HG03354 (cell line): ENCODE data around the gene DYNLL1.
A peak's percentile ranks its signal among the peaks of the same experiment; 100 is the strongest.
"Not testable (repeated sequence)": the region's sequence is repeated elsewhere in the genome, so short reads cannot be mapped to it uniquely, and the experiment has no call there.

Source experiments
- ATAC-seq: cut with Tn5 transposase; IDR thresholded peaks from one replicate; pipeline ENCODE4 v1.9.1; 2021; ENCODE audit warnings: mild to moderate bottlenecking; ENCODE audit not compliant: unreplicated experiment, poor library complexity, severe bottlenecking

DYNLL1 gene

DNA sequence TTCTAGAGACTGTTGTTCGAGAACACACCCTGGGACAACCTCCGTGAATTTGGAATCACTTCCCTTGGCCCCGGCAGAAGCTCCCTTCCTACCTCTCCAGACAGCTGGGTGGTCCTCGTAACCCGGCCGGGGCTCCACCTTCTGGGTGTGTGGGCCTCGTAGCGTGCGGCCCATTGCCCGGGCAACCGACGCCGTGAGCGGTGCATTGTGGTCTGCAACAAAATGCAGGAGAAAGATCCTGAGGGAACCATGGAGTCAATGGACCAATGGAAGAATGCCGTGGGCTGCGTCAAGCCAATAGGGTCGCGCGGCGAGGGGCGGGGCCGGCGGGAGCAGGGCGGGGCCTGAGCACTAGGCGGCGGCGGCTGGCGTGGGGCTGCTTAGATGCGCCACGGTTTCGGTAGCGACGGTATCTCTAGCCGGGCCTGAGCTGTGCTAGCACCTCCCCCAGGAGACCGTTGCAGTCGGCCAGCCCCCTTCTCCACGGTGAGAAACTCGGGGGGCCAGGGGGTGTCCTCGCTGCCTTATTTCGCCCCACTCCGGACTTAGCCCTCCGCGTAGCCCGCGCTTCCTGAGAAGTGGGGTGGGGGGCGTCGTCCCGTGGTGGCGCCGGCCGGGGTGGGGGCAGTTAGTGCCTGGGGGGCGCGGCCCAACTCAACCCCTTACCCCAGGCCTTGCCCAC, at the start of gene DYNLL1:
Gene DYNLL1, plus strand, starts transcription at position 383 of the 682 bp plus-strand sequence. CDS start 309 bp downstream, outside the sequence.
- peak; percentile 95 for ATAC-seq

DNA sequence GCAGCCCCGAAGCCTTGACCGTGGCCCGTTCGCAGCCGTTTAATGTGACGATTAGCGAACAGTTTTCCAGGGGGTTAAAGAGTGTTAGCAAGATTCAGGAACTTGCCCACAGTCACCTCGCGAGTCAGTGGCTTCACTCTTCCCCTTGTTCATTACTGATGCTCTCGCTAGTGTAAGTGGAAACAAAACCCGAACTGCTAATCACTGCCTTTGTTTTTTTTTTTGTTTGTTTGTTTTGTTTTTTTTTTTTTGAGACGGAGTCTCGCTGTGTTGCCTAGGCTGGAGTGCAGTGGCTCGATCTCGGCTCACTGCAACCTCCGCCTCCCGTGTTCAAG, 49.1 kb upstream of the DYNLL1 start:
- not testable (repeated sequence) for ATAC-seq

DNA sequence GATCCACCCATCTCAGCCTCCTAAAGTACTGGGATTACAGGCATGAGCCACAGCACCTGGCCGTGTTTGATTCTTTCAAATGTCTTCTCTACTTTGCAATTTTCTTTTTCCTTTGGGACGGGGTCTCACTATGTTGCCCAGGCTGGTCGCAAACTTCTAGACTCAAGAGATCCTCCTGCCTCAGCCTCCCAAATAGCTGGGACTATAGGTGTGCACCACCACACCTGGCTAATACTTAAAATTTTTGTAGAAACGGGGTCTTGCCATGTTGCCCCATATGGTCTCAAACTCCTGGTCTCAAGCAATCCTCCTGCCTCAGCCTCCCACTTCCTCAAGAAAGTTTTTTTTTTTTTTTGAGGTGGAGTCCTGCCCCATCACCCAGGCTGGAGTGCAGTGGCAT, 47.9 kb upstream of the DYNLL1 start:
- ATAC-seq, result no peak

DNA sequence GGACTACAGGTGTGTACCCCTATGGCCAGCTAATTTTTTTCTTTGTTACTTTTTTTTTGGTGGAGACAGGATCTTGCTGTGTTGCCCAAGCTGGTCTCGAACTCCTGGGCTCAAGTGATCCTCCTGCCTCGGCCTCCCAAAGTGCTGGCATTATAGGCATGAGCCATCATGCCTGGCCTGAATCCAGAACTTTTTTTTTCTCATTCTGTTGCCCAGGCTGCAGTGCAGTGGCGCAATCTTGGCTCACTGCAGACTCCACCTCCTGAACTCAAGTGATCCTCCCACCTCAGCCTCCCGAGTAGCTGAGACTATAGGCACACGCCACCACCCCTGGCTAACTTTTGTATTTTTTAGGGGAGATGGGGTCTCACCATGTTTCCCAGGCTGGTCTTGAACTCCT, 43.4 kb upstream of the DYNLL1 start:
- ATAC-seq, result not testable (repeated sequence)

DNA sequence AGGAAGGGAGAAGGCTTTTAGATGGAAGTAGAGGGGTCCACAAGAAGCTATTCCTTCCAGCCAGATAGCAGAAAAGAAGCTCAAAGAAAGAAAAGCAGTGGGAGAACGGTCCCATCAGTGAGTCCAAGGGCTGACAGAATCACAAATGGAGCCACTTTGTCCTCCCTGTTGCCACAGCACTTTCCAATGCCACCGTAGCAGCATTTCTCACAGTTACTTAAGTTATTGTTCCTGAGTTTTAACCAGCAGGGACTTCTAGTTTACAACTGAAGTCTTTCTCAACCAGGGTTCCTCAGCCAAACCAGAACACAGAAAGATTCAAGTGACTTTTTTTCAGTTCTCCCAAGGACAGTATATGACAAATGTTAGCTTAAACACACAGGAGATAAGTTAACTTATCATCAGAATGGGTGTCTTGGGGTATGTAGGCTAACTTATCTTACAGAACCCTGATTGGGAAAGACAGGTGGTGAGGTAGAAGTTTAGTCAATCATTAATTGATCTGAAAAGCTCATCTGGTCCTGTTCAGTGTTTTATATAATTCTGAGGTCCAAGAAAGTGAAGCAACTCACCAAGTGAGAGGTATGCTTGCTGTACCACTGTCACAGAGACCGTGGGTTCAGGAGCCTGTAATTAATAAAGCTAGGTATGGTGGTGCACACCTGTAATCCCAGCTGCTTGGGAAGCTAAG, 42.7 kb upstream of the DYNLL1 start:
- no peak for ATAC-seq

DNA sequence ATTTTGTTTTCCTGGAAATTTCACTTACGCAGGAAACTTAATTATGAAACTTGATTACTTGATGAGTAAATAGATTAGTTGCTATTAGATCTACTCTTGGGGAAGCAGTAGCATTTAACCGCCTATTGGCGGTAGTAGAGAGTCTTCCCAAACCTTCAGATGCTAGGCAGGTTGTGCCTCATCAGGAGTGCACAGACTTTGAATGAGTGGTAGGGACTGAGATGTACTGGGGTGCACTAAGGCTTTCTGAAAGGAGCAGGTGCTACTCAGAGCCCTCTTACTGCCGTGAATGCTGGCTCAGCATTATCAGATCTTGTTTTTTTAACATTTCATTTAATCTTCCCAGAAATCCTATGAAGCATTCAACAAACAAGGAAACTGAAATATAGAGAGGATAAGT, 41.9 kb upstream of the DYNLL1 start:
- ATAC-seq, result peak; percentile 63

DNA sequence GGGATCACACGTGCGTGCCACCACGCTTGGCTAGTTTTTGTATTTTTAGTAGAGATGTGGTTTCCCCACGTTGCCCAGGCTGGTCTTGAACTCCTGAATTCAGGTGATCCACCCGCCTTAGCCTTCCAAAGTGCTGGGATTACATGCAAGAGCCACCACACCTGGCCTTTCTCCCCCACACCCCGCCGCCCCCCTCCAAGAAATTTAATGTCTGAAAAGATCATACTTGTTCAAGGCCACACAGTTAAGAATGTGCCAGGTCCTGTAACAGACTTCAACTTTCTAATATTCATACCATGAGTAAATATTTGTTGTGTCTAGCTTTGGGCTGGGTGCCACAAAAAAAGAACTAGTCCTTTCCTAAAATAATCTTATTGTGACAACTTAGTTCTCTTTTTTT, 40.6 kb upstream of the DYNLL1 start:
- no peak for ATAC-seq

DNA sequence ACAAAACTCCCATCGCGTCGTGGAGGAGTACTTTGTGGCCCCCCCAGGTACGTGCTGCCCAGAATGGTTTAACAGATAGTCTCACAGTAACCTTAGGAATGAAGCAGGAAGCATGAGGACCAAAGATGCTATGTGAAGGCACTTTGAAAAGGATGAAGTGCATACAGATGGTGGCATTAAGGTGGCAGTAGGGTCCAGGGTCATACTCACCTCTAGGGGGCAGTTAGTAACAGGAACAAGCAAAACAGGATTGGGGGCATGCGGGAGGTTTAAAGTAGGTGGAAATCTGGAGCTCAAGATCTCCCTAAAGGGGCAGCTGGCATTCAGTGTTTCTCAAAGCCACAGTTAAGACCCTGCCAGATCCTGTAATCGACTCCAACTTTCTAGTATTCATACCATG, 38.8 kb upstream of the DYNLL1 start:
- no peak for ATAC-seq

DNA sequence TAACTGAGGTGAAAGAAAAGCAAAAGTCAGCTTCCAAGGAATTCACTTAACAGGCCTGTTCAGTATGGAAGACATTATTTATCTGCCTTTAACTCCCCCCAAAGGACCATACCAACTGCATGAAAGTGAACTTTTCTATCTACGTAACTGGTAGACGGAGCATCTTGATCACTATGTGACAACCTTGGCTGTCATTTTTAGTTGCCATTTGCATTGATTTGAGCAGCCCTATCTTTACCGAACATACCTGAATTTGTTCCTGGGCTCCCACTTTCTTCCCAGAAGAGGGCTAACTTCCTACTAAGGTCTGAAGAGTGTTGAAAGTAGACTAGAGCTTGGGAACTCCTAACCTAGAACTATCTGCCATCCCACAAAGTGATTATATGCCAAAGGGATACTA, 35.8 kb upstream of the DYNLL1 start:
- no peak for ATAC-seq

DNA sequence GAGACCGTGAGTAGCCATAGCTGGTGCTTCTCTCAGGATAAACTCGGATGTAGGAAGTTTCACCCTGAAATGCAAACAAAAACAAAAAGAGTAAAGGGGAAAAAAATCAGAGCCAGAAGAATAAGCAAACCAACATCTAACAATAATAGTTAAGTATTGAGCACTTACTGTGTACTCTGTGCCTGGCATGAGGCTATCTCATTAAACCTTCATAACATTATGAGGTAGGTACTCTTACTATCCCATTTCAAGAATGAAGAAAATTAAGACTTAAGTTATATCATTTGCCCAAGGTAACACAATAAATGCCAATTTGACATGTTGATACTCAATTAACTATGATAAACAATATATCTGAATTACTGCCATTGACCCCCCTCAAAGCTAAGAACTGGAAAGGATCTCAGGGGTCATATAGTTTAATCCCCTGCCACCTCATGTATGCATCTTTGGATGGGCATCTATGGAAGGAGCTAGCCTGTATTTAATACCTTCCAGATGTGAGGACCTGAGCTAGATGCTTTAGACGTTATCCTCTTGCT, 33.7 kb upstream of the DYNLL1 start:
- no peak for ATAC-seq

DNA sequence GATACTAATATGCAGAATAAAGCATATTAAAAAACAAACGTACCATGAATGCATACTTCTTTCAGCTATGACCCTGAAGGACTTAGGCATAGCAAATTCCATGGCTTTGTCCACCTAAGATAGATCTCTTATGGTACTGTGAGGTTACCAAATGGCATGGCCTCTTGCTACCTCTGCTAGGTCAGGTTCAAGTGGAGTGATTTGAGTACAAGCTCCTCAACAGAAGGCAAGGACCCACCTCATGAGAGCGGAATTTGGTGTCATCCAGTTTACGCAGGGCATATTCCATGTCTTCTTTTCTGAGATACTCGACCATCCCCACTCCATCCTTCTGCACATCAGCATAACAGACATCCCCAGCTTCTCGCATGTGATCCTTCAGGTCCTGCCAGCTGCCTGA, 32.2 kb upstream of the DYNLL1 start:
- ATAC-seq, result no peak

DNA sequence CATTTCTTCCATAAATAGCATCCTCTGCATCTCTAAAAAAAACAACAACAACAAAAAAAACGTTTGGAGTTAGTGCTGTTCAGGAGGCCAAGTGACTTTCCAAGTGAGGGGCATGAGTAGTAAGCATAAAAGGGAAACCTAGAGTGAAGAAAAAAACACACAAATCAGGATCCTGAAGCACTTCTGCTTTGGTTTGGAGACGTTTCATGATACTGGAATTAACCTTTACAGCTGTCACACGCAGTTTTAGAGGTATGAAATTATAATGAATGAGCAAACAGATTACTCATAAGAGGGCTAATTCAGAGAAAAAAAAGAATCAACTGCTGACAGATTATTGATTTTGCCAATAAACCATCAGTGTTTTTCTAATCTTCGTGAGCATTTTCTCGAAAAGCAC, 30.2 kb upstream of the DYNLL1 start:
- ATAC-seq, result no peak

DNA sequence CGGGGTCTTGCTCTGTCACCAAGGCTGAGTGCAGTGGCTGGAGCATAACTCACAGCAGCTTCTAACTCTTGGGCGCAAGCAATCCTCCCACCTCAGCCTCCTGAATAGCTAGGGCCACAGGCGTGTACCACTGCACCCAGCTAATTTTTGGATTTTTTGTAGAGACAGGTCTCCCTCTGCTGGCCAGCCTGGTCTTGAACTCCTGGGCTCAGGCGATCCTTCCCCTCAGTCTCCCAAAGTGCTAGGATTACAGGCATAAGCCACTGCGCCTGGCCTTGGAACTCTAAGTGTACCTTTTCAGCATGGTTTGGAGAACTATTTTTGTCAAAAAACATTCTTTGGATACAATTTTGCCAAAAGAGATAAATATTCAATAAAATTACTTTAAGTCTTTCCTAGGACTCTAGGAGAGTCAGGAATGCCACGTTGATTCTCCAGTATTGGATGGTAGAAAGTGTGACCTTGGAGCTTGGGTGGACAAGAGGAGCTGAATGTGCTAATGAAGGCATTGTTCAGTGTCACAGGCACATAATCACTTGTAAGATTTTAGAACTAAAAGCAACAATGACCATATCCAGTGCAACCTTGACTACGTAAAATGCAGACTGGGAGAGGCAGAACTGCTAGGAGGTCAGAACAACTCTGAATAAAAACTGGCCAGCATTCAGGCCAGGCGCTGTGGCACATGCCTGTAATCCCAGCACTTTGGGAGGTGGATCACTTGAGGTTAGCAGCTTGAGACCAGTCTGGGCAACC, 29.2 kb upstream of the DYNLL1 start:
- no peak for ATAC-seq

DNA sequence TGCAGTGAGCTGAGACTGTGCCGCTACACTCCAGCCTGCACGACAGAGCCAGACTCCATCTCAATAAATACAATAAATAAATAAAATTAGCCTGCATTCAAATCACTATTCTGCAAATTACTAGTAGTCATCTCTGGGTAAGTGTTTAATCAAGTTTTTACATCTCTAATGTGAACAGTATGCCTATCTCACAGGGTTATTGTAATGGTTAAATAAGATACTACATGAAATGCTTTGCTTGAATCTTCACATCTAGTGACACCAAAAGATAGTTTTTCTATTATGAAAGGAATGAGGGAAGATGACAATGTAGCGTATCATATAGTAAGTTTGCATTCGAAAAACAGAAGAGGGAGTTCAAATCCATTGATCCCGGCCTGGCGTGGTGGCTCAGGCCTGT, 28.5 kb upstream of the DYNLL1 start:
- no peak for ATAC-seq

DNA sequence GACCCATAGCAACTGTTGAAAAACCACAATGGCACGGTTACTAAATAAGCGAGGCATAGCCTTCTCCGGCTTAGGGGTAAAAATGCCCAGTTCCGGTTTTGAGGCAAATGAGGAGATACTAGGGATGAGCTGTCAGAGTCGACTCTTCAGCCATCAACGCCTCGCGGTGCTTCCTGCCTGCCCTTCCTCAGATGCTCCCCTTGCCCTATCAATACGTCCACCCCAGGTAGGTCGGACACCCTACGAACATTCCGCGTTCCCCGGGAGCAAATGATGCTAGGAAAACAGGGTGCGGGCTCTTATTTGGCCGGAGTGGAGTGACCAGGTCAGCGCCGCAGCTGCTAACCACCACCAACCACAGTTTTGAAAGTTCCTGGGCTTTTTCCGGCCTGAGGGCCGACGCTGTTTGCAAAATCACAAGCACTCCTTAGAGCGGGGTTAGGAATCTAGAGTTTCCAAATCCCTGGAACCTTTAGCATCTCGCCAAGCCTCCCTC, 27.5 kb upstream of the DYNLL1 start:
- ATAC-seq, result no peak

DNA sequence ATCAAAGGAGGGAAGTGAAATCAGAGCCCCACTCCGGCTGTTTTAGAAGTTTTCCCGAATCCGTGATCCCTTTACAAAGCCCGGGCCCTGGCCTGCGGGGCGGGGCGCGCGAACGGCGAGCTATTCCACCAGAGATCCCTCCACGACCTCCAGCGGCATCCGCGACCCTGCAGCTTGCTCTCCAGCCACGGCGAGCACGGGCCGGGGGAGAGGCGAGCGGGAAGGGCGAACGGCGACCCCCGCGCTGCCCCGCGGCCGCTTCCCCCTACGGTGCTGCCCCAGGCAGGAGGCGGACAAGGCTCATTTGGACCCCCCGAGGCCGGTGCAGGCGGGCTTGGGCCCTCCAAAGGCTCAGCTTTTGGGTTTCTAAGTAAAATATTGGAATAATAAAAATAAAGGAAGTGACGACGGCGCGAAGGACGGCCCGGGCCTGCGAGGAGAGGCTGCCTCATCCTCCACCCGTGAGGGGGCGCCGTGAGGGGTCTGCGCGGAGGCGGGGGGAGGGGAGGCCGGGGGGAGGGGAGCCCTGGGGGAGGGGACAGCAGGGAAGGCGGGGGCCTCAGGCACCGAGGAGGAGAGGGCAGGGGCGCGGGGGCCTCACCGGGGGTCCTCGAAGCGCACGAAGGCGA, 27.0 kb upstream of the DYNLL1 start:
- peak; percentile 38 for ATAC-seq

DNA sequence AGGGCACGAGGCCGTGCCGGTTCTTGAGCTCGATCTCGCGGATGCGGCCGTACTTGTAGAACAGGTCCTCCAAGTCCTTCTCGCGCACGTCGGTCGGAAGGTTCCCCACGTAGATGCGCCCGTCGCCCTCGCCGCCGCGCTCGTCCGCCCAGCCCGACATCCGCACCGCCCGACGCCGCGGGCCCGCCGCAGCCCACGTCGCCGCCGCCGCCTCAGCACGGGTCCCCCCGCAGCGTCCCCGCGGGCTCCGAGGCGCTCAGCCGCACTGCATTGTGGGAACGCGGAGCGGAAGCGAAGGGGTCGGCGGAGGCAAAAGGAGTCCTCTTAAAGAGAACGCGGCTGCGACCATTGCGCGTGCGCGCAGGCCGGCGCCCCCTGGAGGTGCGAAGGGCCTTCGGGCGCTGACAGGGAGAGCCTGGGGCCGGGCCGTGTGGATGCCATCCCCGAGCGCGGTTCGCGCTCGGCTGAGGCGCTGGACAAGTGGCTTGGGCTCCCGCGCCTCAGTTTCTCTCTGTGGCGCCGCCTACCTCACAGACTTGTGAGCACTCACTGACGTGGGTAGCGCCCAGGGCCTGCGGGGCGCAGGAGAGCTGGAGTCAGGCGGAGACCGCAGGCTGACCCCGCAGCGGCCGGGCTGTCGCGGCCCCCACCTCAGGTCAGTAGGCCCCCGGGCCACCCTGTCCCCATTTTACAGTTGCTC, 26.3 kb upstream of the DYNLL1 start, which contains the start of gene SRSF9:
Gene SRSF9, minus strand, starts transcription at position 299 of the 700 bp plus-strand sequence. Its CDS starts 139 bp downstream, at position 160.
- peak; percentile 89 for ATAC-seq

DNA sequence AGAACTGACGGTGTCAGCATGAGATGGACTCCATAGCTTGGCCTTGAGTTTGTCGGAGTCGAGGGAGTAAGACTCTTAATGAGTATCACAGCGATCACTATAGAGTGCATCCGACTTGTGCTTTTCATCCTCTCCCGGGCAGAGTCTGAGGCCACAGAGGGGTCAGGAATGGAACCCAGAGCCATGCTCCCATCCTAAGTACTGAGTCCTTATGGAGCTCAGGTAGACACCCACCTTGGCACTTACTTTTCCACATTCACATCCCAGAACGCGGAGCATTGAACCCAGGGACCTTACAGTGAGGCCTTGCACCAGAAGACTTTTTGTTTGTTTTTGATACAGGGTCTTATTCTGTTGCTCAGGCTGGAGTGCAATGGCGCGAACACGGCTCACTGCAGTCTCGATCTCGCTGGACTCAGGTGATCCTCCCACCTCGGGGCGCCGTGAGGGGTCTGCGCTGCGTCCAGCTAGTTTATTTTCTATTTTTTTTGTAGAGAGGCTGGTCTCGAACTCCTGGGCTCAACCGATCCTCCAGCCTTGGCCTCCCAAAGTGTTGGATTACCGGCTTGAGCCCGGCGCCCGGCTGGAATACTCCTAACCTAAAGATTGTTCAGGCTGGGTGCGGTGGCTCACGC, 25.6 kb upstream of the DYNLL1 start:
- peak; percentile 15 for ATAC-seq

DNA sequence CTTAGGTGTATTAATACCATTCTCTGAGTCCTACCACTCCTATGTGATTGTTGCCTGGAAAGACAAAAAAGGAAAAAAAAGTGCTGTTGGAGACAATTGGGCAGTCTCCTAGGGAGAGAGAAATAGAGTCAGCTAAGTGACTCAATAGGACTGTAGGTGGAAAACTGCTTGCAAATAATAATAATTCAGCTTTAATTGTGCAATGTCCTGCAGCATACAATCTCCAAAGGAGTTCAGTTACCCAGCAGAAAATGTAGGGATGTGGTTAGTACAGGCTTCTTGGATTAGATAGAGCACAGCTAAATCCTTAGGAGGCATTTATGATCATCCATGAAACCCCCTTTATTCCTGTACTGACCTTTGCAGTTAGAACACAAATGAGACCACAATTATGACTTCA, 23.4 kb upstream of the DYNLL1 start:
- ATAC-seq, result no peak
